OCI-LY3 (cell line): Measurements from ENCODE around the gene TP53TG3.
"Not testable (repeated sequence)": the region's sequence is repeated elsewhere in the genome, so short reads cannot be mapped to it uniquely, and the experiment has no call there.

ENCODE experiments used
- H2AFZ ChIP-seq: fragments of 200-600, 300-600 bp; shearing (Covaris generic); 2 replicates; pipeline ENCODE4 v1.6.0; 2014; ENCODE audit warnings: antibody characterized with exemption, low read depth, low read length
- H3K27ac ChIP-seq: fragments of 200-600, 300-600 bp; sonication (generic); 2 replicates; pipeline ENCODE4 v1.5.1; 2014; ENCODE audit warnings: mild to moderate bottlenecking, low read length, moderate library complexity, mixed read lengths
- H3K27me3 ChIP-seq: fragments of 200-600, 300-600 bp; sonication (generic); 2 replicates; pipeline ENCODE4 v1.6.1; 2014; ENCODE audit warnings: low read depth, low read length, mixed read lengths
- H3K36me3 ChIP-seq: fragments of 200-600, 300-600 bp; sonication (generic); replicated peaks from 2 replicates; pipeline ENCODE3; 2014; ENCODE audit warnings: low read depth, low read length, mixed read lengths
- H3K4me1 ChIP-seq: fragments of 300-600, 200-600 bp; sonication (generic); 2 replicates; pipeline ENCODE4 v1.6.1; 2014; ENCODE audit warnings: low read length, mixed read lengths
- H3K4me2 ChIP-seq: fragments of 200-600, 300-600 bp; sonication (generic); 2 replicates; pipeline ENCODE4 v1.6.1; 2014; ENCODE audit warnings: low read length, mixed read lengths
- H3K4me3 ChIP-seq: fragments of 300-600, 200-600 bp; sonication (generic); 2 replicates; pipeline ENCODE4 v1.5.1; 2014; ENCODE audit warnings: antibody characterized with exemption, mild to moderate bottlenecking, low read length, moderate library complexity
- H3K79me2 ChIP-seq: fragments of 300-600, 200-600 bp; shearing (Covaris generic); 2 replicates; pipeline ENCODE4 v1.6.1; 2014; ENCODE audit warnings: mild to moderate bottlenecking, low read length, mixed read lengths
- H3K9ac ChIP-seq: fragments of 300-600, 200-600 bp; shearing (Covaris generic); 2 replicates; pipeline ENCODE4 v1.6.0; 2014; ENCODE audit warnings: mild to moderate bottlenecking, low read length, moderate library complexity
- H3K9me3 ChIP-seq: fragments of 200-600, 300-600 bp; shearing (Covaris generic); 2 replicates; pipeline ENCODE4 v1.6.1; 2014; ENCODE audit warnings: low read length, mixed read lengths; ENCODE audit not compliant: insufficient read depth
- H4K20me1 ChIP-seq: fragments of 200-600, 300-600 bp; sonication (generic); 2 replicates; pipeline ENCODE4 v1.6.1; 2016; ENCODE audit warnings: low read length, mixed read lengths; ENCODE audit not compliant: insufficient read depth

The TP53TG3 gene

GRCh38 chr16:32676065-32676464 lies at the start of gene TP53TG3:
Gene TP53TG3, minus strand, starts transcription at chr16:32676165. Its CDS starts 68 bp downstream, at chr16:32676097.
- H3K27ac ChIP-seq, H3K27me3 ChIP-seq, H3K4me1 ChIP-seq, H2AFZ ChIP-seq, H4K20me1 ChIP-seq, H3K9me3 ChIP-seq, H3K36me3 ChIP-seq, H3K9ac ChIP-seq, H3K4me2 ChIP-seq, H3K79me2 ChIP-seq, H3K4me3 ChIP-seq: not testable (repeated sequence)

GRCh38 chr16:32650876-32651275 lies 25.1 kb downstream of the TP53TG3 start:
- not testable (repeated sequence) for H3K79me2 ChIP-seq, H3K9ac ChIP-seq, H4K20me1 ChIP-seq, H3K9me3 ChIP-seq, H3K27ac ChIP-seq, H3K4me1 ChIP-seq, H3K4me3 ChIP-seq, H3K36me3 ChIP-seq, H2AFZ ChIP-seq, H3K27me3 ChIP-seq, H3K4me2 ChIP-seq

GRCh38 chr16:32647562-32647961 lies 28.4 kb downstream of the TP53TG3 start:
- H4K20me1 ChIP-seq, H3K9ac ChIP-seq, H2AFZ ChIP-seq, H3K79me2 ChIP-seq, H3K36me3 ChIP-seq, H3K4me2 ChIP-seq, H3K27me3 ChIP-seq, H3K4me3 ChIP-seq, H3K9me3 ChIP-seq, H3K4me1 ChIP-seq, H3K27ac ChIP-seq: not testable (repeated sequence)

GRCh38 chr16:32646780-32647179 lies 29.2 kb downstream of the TP53TG3 start:
- not testable (repeated sequence) for H3K79me2 ChIP-seq, H2AFZ ChIP-seq, H4K20me1 ChIP-seq, H3K4me3 ChIP-seq, H3K4me1 ChIP-seq, H3K9me3 ChIP-seq, H3K9ac ChIP-seq, H3K27me3 ChIP-seq, H3K4me2 ChIP-seq, H3K27ac ChIP-seq, H3K36me3 ChIP-seq

- not testable (repeated sequence) for H3K9ac ChIP-seq, H3K79me2 ChIP-seq, H3K4me1 ChIP-seq, H2AFZ ChIP-seq, H3K27me3 ChIP-seq, H3K4me3 ChIP-seq, H3K36me3 ChIP-seq, H3K9me3 ChIP-seq, H3K4me2 ChIP-seq, H3K27ac ChIP-seq, H4K20me1 ChIP-seq
These were observed 29.8 kb downstream of the TP53TG3 start for GRCh38 chr16:32646177-32646576.

- H2AFZ ChIP-seq, H3K36me3 ChIP-seq, H3K4me2 ChIP-seq, H3K4me1 ChIP-seq, H3K79me2 ChIP-seq, H4K20me1 ChIP-seq, H3K27ac ChIP-seq, H3K4me3 ChIP-seq, H3K9me3 ChIP-seq, H3K9ac ChIP-seq, H3K27me3 ChIP-seq: not testable (repeated sequence)
These were observed 30.6 kb downstream of the TP53TG3 start for GRCh38 chr16:32645278-32645908.

- not testable (repeated sequence) for H3K4me2 ChIP-seq, H3K9ac ChIP-seq, H3K36me3 ChIP-seq, H4K20me1 ChIP-seq, H3K4me1 ChIP-seq, H2AFZ ChIP-seq, H3K27ac ChIP-seq, H3K4me3 ChIP-seq, H3K27me3 ChIP-seq, H3K9me3 ChIP-seq, H3K79me2 ChIP-seq
These were observed 31.2 kb downstream of the TP53TG3 start for GRCh38 chr16:32644715-32645114.

GRCh38 chr16:32637614-32638013 lies 38.4 kb downstream of the TP53TG3 start:
- not testable (repeated sequence) for H3K79me2 ChIP-seq, H2AFZ ChIP-seq, H3K4me3 ChIP-seq, H3K27ac ChIP-seq, H4K20me1 ChIP-seq, H3K4me1 ChIP-seq, H3K4me2 ChIP-seq, H3K9ac ChIP-seq, H3K9me3 ChIP-seq, H3K27me3 ChIP-seq, H3K36me3 ChIP-seq

- H3K36me3 ChIP-seq, H3K27ac ChIP-seq: not testable (repeated sequence)
These were observed 43.9 kb downstream of the TP53TG3 start for GRCh38 chr16:32632096-32632495.

More at GRCh38 chr16:32632096-32632495, 43.9 kb downstream of the TP53TG3 start:
- H3K9me3 ChIP-seq, H2AFZ ChIP-seq, H3K4me2 ChIP-seq, H3K9ac ChIP-seq, H3K79me2 ChIP-seq, H4K20me1 ChIP-seq, H3K27me3 ChIP-seq, H3K4me3 ChIP-seq, H3K4me1 ChIP-seq: not testable (repeated sequence)
